Ectodermal cell (in vitro differentiated cells): ENCODE measurements around the gene NTSR1.

Experiments
- H3K27ac ChIP-seq: 2 replicates; pipeline ENCODE4 v1.7.0; 2013; ENCODE audit warnings: mild to moderate bottlenecking, low read depth, low read length; ENCODE audit not compliant: insufficient read depth, poor library complexity, severe bottlenecking
- H3K27me3 ChIP-seq: 2 replicates; pipeline ENCODE4 v1.7.0; 2013; ENCODE audit warnings: mild to moderate bottlenecking, low read length; ENCODE audit not compliant: insufficient read depth, control insufficient read depth, poor library complexity, severe bottlenecking
- H3K36me3 ChIP-seq: one replicate; pipeline ENCODE4 v1.7.0; 2013; ENCODE audit warnings: low read length; ENCODE audit not compliant: control insufficient read depth, insufficient read depth
- H3K4me1 ChIP-seq: one replicate; pipeline ENCODE4 v1.7.0; 2013; ENCODE audit warnings: low read length; ENCODE audit not compliant: control insufficient read depth, insufficient read depth
- H3K4me3 ChIP-seq: 2 replicates; pipeline ENCODE4 v1.7.0; 2013; ENCODE audit warnings: low read depth, low read length, control low read depth; ENCODE audit not compliant: insufficient read depth
- H3K9me3 ChIP-seq: 2 replicates; pipeline ENCODE4 v1.7.0; 2013; ENCODE audit warnings: mild to moderate bottlenecking, low read length, moderate library complexity; ENCODE audit not compliant: control insufficient read depth
- WGBS, 2 experiments: methylation state at CpG; one replicate each; pipeline ENCODE4 v1.1.7; 2013; ENCODE audit warnings: missing lambda C conversion rate in 2 of 2; 5-methylcytosine and 5-hydroxymethylcytosine counted together

The NTSR1 gene

DNA sequence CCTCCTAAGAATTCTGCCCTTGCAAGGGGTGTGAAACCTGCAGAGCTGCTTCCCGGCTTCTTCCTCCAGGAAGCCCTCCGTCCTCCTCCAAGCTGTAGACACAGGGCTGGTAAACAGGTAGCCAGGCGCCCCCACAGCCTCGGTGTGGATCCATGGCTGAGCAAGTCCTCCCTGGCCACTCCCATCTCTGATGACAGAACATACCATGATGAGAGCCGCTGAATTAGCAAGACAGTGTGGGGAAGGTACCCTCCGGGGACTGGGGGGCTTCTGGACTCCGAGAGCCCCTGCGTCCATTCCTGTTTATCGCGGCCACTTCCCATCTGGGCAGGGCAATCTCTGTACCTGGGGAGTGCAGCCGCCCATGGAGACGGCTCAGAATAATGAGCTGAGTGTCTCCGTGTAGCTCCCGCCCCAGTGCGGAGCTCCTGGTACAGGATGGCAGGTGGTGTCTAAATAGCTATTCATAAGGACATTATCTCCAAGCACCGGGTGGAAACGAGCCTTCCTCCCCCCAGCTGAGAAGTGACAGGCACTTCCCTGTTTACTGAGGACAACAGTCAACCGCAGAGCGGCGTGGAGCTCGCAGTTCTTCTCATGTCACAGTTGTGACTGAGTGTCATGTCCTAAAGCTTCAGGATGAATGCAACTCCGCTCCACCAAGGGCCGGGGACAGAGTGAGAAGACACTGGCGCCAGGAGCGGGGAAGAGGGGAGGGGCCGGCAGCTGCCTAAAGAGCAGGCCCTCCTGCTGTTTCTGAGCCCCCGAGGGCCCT lies 22.7 kb upstream of the NTSR1 start:
- Histone ChIP-seq H3K27ac (no peak overlapping the region), H3K4me3 (no peak overlapping the region), H3K4me1 (peaks cover 30% of the 10 kb centered on the region), H3K27me3 (peaks cover 3% of the 10 kb centered on the region), H3K36me3 (no peaks in the 10 kb centered on the region), H3K9me3 (no peaks in the 10 kb centered on the region)
- 26 to 32% methylated on average over 27 of the region's 27 CpGs for WGBS, 2 experiments

DNA sequence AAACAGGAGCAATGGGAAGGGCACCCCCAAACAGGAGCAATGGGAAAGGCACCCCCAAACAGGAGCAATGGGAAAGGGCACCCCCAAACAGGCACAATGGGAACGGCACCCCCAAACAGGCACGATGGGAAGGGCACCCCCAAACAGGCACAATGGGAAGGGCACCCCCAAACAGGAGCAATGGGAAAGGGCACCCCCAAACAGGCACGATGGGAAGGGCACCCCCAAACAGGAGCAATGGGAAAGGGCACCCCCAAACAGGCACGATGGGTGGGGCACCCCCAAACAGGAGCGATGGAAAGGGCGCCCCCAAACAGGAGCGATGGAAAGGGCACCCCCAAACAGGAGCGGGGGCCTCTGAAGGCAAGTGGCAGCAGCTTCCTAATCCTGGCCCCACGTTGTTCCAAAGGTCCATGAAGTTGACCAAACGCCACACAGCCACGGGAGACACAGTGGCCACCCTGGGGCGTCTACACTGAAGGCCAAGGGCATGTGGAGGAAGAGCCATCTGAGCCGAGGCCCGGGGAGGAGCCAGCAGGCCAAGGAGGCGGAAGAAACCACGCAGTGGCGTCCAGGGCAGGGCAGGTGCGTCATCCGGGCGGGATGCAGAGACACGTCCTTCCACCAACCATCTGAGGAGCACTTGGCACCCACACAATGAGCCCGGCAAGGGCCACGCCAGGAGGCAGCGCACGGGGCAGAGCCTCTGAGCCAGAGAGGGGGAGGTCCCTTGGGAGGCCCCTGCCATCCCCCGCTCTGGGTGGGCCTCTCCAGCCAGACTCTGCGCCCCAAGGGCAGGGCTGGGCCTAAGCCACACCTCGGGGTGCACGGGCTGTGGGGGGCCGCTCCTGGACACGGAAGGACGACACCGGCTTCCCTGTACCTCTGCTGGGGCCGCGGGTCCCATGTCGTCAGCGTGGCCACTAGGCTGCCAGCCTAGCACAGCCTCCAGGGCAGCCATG lies 21.5 kb upstream of the NTSR1 start:
- Histone ChIP-seq H3K4me3 (no peak overlapping the region), H3K9me3 (no peaks in the 10 kb centered on the region), H3K27me3 (peaks cover 3% of the 10 kb centered on the region), H3K27ac (no peak overlapping the region), H3K4me1 (peaks cover 30% of the 10 kb centered on the region), H3K36me3 (no peaks in the 10 kb centered on the region)
- 94 to 95% methylated on average over 37 of the region's 37 CpGs for WGBS, 2 experiments

DNA sequence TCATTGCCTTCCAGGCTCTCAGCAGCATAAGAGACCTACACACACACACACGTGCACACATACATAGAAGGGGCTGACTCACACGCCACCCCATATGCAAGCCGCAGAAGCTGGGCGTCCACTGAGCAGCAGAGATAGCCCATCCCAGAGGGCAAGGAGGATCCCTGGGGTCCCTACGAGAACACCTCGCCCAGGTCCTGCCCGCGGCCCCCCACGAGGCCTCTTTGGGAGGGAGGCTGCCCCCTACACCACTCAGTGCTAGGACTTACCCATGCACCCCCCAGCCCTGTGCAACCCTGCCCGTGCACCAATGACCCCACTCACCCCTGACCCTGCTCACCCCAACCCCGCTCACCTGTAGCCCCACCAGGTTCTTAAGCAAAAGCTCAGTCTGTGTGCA lies 20.6 kb upstream of the NTSR1 start:
- Histone ChIP-seq H3K4me1 (peaks cover 30% of the 10 kb centered on the region), H3K27me3 (peaks cover 3% of the 10 kb centered on the region), H3K36me3 (no peaks in the 10 kb centered on the region), H3K27ac (no peak overlapping the region), H3K4me3 (no peak overlapping the region), H3K9me3 (no peaks in the 10 kb centered on the region)
- 95% methylated on average over 11 of the region's 11 CpGs for WGBS, 2 experiments

DNA sequence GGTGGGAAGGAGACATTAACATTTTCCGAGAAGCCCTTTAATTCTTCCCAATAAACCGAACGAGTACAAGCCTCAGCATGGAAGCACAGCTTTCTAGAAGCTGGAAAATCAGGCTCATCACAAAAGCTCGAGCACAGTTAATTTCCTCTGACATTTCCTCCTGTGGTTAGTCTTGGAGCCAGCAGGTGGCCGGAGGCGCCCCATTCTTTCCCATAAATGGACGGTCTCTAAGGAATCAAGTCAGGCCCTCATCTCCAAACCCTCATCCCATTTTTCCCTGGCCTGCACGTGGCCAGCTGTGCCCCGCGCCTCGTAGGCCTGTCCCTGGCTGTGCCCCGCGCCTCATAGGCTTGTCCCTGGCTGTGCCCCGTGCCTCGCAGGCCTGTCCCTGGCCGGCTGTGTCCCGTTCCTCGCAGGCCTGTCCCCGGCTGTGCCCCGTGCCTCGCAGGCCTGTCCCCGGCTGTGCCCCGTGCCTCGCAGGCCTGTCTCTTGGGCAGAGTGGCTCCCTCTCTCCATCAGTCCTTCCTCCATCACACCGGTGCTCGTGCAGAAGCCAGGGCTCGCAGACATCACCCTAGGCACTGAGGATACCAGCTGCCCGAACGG lies 19.7 kb upstream of the NTSR1 start:
- Histone ChIP-seq H3K9me3 (no peaks in the 10 kb centered on the region), H3K4me1 (peaks cover 30% of the 10 kb centered on the region), H3K36me3 (no peaks in the 10 kb centered on the region), H3K27me3 (peaks cover 3% of the 10 kb centered on the region), H3K27ac (no peak overlapping the region), H3K4me3 (no peak overlapping the region)
- 86% methylated on average over 29 of the region's 29 CpGs for WGBS, 2 experiments

DNA sequence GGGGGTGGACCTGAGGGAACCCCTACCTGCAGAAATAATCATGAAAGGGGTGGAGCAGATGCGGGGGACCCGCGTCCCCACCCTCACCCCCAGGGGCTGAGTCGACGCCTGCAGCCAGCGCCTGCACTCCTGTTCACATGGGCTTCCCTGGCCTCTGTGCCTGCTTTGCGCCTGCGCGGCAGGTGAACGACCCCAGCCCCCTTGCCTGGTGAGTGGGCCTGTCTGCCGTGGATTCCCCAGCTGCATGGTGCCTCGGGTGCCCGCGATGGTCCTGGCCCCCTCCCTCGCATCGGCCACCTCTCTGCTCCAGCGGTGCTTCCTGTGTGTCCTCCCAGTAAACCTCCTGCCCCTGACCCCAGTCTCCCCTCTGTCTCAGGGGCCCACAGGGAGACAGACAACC lies 18.8 kb upstream of the NTSR1 start:
- Histone ChIP-seq H3K36me3 (no peaks in the 10 kb centered on the region), H3K4me1 (peaks cover 27% of the 10 kb centered on the region), H3K27me3 (peaks cover 3% of the 10 kb centered on the region), H3K27ac (no peak overlapping the region), H3K9me3 (no peaks in the 10 kb centered on the region), H3K4me3 (no peak overlapping the region)
- 91 to 92% methylated on average over 17 of the region's 17 CpGs for WGBS, 2 experiments

DNA sequence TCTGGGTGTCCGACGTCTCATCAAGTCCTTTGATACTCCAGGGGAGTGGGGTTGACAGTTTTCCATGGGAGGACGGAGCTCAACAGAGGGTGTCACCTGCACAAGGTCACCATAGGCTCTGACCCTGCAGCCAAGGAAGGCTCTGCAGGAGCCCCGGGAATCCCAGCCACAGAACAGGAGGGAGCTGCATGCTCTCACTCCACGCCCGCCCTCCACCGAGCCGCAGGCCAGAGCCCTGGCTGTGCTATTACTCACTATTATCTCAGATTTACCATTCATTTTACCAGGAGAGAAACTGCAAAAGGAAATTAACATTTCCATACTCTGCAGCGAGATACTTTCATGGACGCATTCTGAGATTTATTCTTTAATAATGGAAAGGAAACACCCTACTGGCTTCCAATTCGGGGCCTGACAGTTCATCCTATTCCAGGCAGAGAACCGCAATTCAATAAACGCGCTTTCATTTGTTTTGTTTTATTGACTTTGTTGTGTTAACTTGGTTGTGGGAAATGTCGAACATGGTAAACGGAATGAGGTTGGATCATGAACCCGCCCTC lies 18.3 kb upstream of the NTSR1 start:
- no peak overlapping the region for H3K4me3 ChIP-seq
- H3K4me1 ChIP-seq, result peaks cover 26% of the 10 kb centered on the region
- H3K27me3 ChIP-seq, result peaks cover 3% of the 10 kb centered on the region
- no peak overlapping the region for H3K27ac ChIP-seq
- WGBS, 2 experiments, result 85 to 88% methylated on average over 17 of the region's 17 CpGs
- H3K9me3 ChIP-seq, result no peaks in the 10 kb centered on the region
- no peaks in the 10 kb centered on the region for H3K36me3 ChIP-seq

DNA sequence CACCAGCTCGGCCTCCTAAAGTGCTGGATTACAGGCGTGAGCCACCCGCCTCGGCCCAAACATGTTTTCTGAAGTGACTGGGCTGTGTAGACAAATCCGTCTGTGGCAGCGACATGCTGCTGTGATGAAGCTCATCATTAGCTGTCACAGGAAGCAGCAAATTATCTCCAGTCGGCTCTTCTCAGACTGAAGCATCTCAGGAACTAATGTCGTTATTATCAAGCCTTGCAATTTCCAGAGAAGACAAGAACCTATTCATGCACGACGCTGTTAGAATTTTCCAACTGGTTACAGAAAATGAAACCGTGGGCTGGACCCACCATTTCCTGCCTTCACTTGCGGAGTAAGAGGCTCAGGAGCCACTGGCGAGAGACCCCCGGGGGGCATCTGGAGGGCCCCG lies 17.1 kb upstream of the NTSR1 start:
- Histone ChIP-seq H3K9me3 (no peaks in the 10 kb centered on the region), H3K36me3 (no peaks in the 10 kb centered on the region), H3K27ac (no peak overlapping the region), H3K27me3 (no peaks in the 10 kb centered on the region), H3K4me3 (no peak overlapping the region), H3K4me1 (peaks cover 15% of the 10 kb centered on the region)
- WGBS, 2 experiments, result 92% methylated on average over 15 of the region's 15 CpGs

DNA sequence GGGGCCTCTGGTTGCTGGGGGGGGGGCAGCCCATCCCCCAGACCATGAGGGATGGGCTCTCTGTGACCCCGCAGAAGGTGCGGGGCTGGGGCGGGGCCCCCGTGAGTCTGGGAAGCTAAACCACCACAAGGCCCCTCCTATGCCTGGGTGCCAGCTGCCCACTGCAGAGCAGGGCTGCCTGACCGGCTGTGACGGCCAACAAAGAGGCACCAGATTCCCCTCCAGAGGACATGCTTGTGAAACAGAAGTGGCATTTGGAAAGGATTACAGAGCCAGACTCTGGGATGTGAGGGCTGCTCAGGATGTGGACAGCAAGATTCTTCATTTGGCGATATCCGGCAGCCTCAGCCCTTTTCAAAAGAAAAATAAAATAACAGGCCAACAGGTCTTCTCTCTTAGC lies 16.5 kb upstream of the NTSR1 start:
- H3K9me3 ChIP-seq, result no peaks in the 10 kb centered on the region
- peaks cover 12% of the 10 kb centered on the region for H3K4me1 ChIP-seq
- H3K27ac ChIP-seq, result no peak overlapping the region
- H3K27me3 ChIP-seq, result no peaks in the 10 kb centered on the region
- 90 to 94% methylated on average over 8 of the region's 8 CpGs for WGBS, 2 experiments
- no peak overlapping the region for H3K4me3 ChIP-seq
- H3K36me3 ChIP-seq, result no peaks in the 10 kb centered on the region

DNA sequence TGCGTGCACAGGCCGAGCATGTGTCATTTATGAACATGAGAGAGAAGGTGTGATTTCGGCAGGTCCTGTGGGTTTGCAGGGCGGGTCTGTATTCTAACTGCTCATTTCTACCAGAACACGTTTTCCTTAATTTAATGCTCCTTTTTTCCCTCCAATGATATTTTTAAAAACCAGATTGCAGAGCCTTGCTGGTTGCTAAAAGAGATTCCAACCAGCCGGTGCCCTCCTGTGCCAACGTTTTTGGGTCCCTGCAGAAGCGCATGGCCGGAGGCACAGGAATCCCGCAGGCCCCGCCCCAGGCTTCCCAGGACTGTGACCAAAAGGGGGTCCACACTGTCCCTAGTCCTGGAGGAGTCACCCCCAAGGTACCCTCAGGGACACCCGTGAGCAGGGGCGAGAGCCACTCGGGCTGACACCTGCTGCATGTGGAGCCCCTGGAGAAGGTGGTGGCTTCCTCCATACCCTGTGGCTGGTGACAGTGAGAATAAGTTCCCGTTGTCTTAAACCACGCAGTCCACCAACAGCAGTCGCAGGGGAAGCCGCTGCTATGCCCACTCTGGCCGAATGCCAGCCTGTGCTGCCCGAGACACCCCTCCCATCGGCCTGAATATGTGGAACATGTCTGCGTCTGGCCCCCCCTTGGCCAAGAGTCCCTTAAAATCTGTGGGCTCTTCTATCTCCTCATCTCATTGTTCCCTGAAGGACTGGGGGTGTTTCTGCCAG lies 15.7 kb upstream of the NTSR1 start:
- H3K27me3 ChIP-seq, result no peaks in the 10 kb centered on the region
- no peaks in the 10 kb centered on the region for H3K9me3 ChIP-seq
- H3K4me3 ChIP-seq, result no peak overlapping the region
- H3K4me1 ChIP-seq, result peaks cover 12% of the 10 kb centered on the region
- no peaks in the 10 kb centered on the region for H3K36me3 ChIP-seq
- 90% methylated on average over 22 of the region's 22 CpGs for whole genome bisulfite sequencing, 2 experiments
- H3K27ac ChIP-seq, result no peak overlapping the region
